ENCODE data around the gene FRMD5. TPM values are rescaled to one million over a fixed set of nuclear protein-coding genes. Genes with fewer than 3 reads are reported as not detected.

The FRMD5 gene
- polyA plus RNA-seq, 1 donor from 2014 or later = 25.8 TPM

DNA sequence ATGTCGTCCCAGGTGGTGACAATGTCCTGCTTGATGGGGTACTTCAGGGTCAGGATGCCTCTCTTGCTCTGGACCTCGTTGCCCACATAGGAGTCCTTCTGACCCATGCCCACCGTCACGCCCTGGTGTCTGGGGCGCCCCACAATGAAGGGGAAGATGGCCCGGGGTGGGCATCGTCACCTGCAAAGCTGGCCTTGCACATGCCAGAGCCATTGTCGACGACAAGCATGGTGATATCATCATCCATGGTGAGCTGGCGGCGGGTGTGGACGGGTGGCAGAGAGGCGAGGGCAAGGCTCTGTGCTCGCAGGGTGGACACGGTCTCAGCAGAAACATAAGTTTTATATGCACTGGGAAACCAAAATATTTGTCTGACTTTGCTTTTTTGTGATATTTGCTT lies 205.1 kb downstream of the FRMD5 start:
- no peaks in the 10 kb centered on the region for H3K36me3 ChIP-seq (ENCODE audit: insufficient read depth, low read length)
- H3K4me2 ChIP-seq (ENCODE audit: low read length) = no peak overlapping the region
- no peaks in the 10 kb centered on the region for H3F3A ChIP-seq (ENCODE audit: insufficient read depth, low read length, poor library complexity, severe bottlenecking)
- H3K4me3 ChIP-seq (ENCODE audit: low read length) = no peak overlapping the region
- no peak for TF ChIP-seq EP300 (conservative IDR thresholded peaks at IDR 0.05; ENCODE audit: poor library complexity, severe bottlenecking)
- TF ChIP-seq MXI1 (conservative IDR thresholded peaks at IDR 0.05; ENCODE audit: poor library complexity, severe bottlenecking) = no peak
- TF ChIP-seq, protein P1, sequence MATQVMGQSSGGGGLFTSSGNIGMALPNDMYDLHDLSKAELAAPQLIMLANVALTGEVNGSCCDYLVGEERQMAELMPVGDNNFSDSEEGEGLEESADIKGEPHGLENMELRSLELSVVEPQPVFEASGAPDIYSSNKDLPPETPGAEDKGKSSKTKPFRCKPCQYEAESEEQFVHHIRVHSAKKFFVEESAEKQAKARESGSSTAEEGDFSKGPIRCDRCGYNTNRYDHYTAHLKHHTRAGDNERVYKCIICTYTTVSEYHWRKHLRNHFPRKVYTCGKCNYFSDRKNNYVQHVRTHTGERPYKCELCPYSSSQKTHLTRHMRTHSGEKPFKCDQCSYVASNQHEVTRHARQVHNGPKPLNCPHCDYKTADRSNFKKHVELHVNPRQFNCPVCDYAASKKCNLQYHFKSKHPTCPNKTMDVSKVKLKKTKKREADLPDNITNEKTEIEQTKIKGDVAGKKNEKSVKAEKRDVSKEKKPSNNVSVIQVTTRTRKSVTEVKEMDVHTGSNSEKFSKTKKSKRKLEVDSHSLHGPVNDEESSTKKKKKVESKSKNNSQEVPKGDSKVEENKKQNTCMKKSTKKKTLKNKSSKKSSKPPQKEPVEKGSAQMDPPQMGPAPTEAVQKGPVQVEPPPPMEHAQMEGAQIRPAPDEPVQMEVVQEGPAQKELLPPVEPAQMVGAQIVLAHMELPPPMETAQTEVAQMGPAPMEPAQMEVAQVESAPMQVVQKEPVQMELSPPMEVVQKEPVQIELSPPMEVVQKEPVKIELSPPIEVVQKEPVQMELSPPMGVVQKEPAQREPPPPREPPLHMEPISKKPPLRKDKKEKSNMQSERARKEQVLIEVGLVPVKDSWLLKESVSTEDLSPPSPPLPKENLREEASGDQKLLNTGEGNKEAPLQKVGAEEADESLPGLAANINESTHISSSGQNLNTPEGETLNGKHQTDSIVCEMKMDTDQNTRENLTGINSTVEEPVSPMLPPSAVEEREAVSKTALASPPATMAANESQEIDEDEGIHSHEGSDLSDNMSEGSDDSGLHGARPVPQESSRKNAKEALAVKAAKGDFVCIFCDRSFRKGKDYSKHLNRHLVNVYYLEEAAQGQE (IDR thresholded peaks at IDR 0.05; ENCODE audit: borderline replicate concordance) = no peak
- TF ChIP-seq EZH2 (IDR thresholded peaks at IDR 0.05; ENCODE audit: borderline replicate concordance, insufficient read depth, low read length, poor library complexity, severe bottlenecking) = no peak
- TF ChIP-seq, protein P2, sequence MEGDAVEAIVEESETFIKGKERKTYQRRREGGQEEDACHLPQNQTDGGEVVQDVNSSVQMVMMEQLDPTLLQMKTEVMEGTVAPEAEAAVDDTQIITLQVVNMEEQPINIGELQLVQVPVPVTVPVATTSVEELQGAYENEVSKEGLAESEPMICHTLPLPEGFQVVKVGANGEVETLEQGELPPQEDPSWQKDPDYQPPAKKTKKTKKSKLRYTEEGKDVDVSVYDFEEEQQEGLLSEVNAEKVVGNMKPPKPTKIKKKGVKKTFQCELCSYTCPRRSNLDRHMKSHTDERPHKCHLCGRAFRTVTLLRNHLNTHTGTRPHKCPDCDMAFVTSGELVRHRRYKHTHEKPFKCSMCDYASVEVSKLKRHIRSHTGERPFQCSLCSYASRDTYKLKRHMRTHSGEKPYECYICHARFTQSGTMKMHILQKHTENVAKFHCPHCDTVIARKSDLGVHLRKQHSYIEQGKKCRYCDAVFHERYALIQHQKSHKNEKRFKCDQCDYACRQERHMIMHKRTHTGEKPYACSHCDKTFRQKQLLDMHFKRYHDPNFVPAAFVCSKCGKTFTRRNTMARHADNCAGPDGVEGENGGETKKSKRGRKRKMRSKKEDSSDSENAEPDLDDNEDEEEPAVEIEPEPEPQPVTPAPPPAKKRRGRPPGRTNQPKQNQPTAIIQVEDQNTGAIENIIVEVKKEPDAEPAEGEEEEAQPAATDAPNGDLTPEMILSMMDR (IDR thresholded peaks at IDR 0.05; ENCODE audit: poor library complexity, severe bottlenecking) = no peak
- TF ChIP-seq SMC3 (conservative IDR thresholded peaks at IDR 0.05; ENCODE audit: poor library complexity) = no peak
- TF ChIP-seq RAD21 (conservative IDR thresholded peaks at IDR 0.05) = no peak
- TF ChIP-seq TAF1 (IDR thresholded peaks at IDR 0.05; ENCODE audit: low read depth) = no peak
- no peak for TF ChIP-seq POLR2AphosphoS5 (IDR thresholded peaks at IDR 0.05)
- H3K9ac ChIP-seq (ENCODE audit: low read length) = no peak overlapping the region
- H3K79me2 ChIP-seq (replicated peaks; ENCODE audit: insufficient read depth, low read length) = no peaks in the 10 kb centered on the region
- H4K20me1 ChIP-seq (ENCODE audit: insufficient read depth) = no peaks in the 10 kb centered on the region
- H3K27ac ChIP-seq (ENCODE audit: low read length) = no peak overlapping the region
- no peaks in the 10 kb centered on the region for H3K9me2 ChIP-seq (ENCODE audit: insufficient read depth, low read length)
- no peaks in the 10 kb centered on the region for H3K27me3 ChIP-seq (ENCODE audit: insufficient read depth, low read depth, low read length)
- H3K9me3 ChIP-seq (ENCODE audit: low read length) = no peaks in the 10 kb centered on the region
- H2AFZ ChIP-seq (ENCODE audit: low read depth, low read length) = no peak overlapping the region

DNA sequence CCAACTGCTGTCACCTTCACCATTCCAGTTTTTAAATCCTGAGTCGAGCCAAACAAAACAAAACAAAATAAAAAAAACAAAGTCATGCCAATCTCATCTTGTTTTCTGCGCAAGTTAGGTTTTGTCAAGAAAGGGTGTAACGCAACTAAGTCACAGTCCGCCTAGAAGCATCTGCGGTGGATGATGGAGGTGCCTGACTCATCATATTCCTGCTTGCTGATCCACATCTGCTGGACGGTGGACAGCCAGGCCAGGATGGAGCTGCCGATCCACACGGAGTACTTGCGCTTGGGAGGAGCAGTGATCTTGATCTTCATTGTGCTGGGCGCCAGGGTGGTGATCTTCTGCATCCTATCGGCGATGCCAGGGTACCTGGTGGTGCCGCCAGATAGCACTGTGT lies 206.2 kb downstream of the FRMD5 start:
- H3K27me3 ChIP-seq (ENCODE audit: insufficient read depth, low read depth, low read length) = no peaks in the 10 kb centered on the region
- H3K9me2 ChIP-seq (ENCODE audit: insufficient read depth, low read length) = no peaks in the 10 kb centered on the region
- no peak overlapping the region for H2AFZ ChIP-seq (ENCODE audit: low read depth, low read length)
- no peak overlapping the region for H3K9ac ChIP-seq (ENCODE audit: low read length)
- H3K4me3 ChIP-seq (ENCODE audit: low read length) = no peak overlapping the region
- H3F3A ChIP-seq (ENCODE audit: insufficient read depth, low read length, poor library complexity, severe bottlenecking) = no peaks in the 10 kb centered on the region
- no peaks in the 10 kb centered on the region for H3K79me2 ChIP-seq (replicated peaks; ENCODE audit: insufficient read depth, low read length)
- no peaks in the 10 kb centered on the region for H3K9me3 ChIP-seq (ENCODE audit: low read length)
- H3K36me3 ChIP-seq (ENCODE audit: insufficient read depth, low read length) = no peaks in the 10 kb centered on the region
- TF ChIP-seq TAF1 (IDR thresholded peaks at IDR 0.05; ENCODE audit: low read depth) (no peak), MXI1 (conservative IDR thresholded peaks at IDR 0.05; ENCODE audit: poor library complexity, severe bottlenecking) (no peak), EP300 (conservative IDR thresholded peaks at IDR 0.05; ENCODE audit: poor library complexity, severe bottlenecking) (no peak), EZH2 (IDR thresholded peaks at IDR 0.05; ENCODE audit: borderline replicate concordance, insufficient read depth, low read length, poor library complexity, severe bottlenecking) (no peak), SMC3 (conservative IDR thresholded peaks at IDR 0.05; ENCODE audit: poor library complexity) (no peak), RAD21 (conservative IDR thresholded peaks at IDR 0.05) (no peak), POLR2AphosphoS5 (IDR thresholded peaks at IDR 0.05) (no peak)
- TF ChIP-seq, protein P2 (IDR thresholded peaks at IDR 0.05; ENCODE audit: poor library complexity, severe bottlenecking) = no peak
- TF ChIP-seq, protein P1 (IDR thresholded peaks at IDR 0.05; ENCODE audit: borderline replicate concordance) = no peak
- no peak overlapping the region for H3K4me2 ChIP-seq (ENCODE audit: low read length)
- H4K20me1 ChIP-seq (ENCODE audit: insufficient read depth) = no peaks in the 10 kb centered on the region
- no peak overlapping the region for H3K27ac ChIP-seq (ENCODE audit: low read length)

All from neural cell (in vitro differentiated cells).